Medulla oblongata (tissue), 1 donor: ENCODE results near the gene CARMIL3.
"Not testable (repeated sequence)": the region's sequence is repeated elsewhere in the genome, so short reads cannot be mapped to it uniquely, and the experiment has no call there.

Source experiments
- DNase-seq: peaks from one replicate; pipeline ENCODE4 v3.0.0-alpha.2; 2015; ENCODE audit errors: extremely low spot score

The CARMIL3 gene, protein sequence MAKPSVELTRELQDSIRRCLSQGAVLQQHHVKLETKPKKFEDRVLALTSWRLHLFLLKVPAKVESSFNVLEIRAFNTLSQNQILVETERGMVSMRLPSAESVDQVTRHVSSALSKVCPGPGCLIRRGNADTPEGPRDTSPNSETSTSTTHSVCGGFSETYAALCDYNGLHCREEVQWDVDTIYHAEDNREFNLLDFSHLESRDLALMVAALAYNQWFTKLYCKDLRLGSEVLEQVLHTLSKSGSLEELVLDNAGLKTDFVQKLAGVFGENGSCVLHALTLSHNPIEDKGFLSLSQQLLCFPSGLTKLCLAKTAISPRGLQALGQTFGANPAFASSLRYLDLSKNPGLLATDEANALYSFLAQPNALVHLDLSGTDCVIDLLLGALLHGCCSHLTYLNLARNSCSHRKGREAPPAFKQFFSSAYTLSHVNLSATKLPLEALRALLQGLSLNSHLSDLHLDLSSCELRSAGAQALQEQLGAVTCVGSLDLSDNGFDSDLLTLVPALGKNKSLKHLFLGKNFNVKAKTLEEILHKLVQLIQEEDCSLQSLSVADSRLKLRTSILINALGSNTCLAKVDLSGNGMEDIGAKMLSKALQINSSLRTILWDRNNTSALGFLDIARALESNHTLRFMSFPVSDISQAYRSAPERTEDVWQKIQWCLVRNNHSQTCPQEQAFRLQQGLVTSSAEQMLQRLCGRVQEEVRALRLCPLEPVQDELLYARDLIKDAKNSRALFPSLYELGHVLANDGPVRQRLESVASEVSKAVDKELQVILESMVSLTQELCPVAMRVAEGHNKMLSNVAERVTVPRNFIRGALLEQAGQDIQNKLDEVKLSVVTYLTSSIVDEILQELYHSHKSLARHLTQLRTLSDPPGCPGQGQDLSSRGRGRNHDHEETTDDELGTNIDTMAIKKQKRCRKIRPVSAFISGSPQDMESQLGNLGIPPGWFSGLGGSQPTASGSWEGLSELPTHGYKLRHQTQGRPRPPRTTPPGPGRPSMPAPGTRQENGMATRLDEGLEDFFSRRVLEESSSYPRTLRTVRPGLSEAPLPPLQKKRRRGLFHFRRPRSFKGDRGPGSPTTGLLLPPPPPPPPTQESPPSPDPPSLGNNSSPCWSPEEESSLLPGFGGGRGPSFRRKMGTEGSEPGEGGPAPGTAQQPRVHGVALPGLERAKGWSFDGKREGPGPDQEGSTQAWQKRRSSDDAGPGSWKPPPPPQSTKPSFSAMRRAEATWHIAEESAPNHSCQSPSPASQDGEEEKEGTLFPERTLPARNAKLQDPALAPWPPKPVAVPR (N-terminal part only)

DNA sequence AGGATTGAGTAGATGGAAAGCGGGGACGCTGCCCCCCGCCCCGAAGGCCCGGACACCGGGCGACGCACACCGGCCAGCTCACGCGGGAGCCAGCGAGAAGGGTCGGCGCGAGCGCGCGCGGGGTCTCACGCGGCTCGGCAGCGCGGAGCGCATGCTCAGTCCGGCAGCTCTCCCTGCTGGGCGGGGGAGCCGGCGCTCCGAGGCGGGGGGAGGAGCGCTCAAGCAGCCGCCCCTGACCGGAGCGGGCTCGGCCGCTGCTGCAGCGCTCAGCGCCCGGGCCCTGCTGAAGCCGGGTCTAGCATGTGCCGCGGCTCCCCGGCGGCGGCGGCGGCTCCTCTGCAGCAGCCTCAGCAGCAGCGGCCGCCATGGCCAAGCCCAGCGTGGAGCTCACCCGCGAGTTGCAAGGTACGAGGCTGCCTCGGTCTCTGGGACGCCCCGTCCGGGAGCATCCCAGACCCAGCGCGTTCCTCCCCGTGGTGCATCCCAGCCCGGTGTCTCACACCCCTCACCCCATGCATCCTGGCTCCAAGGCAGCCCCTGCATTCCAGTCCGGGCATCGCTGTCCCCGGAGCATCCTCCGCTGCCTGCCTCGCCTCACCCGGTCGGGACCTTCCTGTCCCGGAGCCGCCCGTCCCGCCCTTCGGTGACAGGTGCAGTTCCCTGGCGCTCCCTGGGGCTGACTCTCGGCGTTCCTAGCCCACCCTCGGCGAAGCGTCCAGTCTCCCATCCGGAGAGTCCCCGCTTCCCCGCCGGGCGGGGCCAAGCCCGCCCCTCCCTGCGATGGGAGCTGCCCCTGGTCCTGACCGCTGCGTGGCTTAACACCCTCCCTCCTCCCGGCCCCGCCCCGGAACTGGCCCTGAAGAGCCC, at the start of gene CARMIL3:
Gene CARMIL3 (plus strand): TSS at position 221 of the 867 bp plus-strand sequence. CDS start 145 bp downstream, at position 366.
- peak; percentile 88 for DNase-seq

DNA sequence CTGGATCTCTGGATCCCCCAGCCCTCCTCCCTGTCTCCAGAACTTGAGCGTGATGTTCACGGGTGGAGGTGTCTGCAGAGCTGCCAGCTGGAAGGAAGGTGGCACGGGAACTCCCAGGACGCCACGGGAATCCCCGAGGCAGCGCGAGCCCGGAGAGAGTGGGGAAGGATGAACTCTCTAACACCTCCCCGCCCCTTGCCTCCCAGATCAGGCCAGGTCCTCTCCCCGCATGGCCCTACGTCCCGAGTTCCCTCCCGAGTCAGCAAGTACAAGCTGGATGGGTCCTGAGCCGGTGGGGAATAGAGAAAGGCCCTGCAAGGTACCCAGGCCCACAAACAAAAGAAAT, 45.4 kb upstream of the CARMIL3 start:
- DNase-seq = not testable (repeated sequence)

DNA sequence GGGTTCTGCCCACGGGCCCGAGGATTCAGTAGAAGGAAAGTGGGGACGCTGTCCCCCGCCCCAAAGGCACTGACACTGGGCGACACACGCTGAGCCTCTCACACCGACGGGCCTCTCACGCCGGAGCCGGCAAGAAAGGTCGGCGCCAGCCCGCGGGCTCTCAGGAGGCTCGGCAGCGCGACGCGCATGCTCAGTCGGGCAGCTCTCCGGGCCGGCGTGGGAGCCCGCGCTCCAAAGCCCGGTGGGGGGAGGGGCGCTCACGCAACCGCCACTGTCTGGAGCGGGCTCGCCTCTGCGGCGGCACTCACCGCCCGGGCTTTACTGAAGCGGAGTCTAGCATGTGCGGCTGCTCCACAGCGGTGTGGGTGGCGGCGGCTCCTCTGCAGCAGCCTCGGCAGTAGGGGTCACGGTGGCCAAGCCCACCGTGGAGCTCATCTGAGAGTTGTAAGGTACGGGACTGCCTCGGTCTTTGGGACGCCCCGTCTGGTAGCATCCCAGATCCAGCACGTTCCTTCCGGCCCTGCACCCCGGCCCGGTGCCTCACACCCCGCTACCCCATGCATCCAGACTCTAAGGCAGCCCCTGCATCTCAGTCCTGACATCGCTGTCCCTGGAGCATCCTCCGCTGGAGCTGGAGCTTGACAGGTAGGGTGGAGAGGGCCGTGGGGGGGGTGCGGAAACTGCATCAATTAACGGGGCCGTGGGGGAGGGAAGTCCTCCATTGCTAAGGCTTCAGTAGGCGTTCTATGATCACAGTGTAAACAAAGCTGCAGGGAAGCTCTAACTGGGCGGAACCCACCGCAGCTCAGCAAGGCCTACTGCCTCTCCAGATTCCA, 44.8 kb upstream of the CARMIL3 start:
- peak; percentile 63 for DNase-seq

DNA sequence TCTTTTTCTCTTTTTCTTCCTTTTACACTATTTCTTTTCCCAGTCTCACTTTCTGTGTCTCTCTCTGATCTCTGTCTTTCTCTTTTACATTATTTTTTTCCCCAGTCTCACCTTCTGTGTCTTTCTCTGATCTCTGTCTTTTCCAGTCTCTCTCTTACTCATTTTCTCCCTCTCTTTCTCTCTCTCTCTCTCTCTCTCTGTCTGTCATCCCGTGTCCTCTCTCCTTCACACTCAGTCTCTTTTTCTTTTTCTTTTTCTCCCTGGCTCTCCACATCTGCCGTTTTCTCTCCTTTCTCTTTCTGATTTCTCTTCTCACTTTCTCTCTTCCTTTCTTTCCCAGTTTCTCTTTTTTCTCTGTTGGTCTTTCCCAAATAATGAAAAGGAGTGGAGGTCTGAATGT, 40.8 kb upstream of the CARMIL3 start:
- no peak for DNase-seq

DNA sequence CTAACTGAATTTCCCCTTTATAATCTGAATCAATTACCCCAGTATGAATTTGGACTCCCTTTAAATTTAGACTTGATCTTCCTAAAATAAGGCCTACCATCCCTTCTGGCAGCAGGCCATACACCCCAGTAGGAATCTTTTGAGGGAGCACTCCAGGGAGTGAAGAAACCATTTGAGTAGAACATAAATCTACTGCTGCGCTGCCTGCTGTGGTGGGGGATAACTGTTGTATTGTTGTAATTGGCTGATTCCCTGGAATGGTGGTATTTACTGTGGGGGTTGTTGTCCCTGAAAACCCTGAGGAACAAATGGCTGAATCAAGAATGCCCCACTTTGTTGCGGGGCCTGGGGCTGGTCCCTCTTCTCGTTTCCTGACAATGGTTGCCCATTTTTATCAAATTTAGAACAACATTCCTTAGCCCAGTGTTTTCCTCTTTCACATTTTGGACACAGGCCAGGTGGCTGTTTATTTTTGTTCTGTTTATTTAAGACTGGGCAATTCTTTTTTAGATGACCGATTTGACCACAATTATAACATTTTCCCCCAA, 39.0 kb upstream of the CARMIL3 start:
- not testable (repeated sequence) for DNase-seq

DNA sequence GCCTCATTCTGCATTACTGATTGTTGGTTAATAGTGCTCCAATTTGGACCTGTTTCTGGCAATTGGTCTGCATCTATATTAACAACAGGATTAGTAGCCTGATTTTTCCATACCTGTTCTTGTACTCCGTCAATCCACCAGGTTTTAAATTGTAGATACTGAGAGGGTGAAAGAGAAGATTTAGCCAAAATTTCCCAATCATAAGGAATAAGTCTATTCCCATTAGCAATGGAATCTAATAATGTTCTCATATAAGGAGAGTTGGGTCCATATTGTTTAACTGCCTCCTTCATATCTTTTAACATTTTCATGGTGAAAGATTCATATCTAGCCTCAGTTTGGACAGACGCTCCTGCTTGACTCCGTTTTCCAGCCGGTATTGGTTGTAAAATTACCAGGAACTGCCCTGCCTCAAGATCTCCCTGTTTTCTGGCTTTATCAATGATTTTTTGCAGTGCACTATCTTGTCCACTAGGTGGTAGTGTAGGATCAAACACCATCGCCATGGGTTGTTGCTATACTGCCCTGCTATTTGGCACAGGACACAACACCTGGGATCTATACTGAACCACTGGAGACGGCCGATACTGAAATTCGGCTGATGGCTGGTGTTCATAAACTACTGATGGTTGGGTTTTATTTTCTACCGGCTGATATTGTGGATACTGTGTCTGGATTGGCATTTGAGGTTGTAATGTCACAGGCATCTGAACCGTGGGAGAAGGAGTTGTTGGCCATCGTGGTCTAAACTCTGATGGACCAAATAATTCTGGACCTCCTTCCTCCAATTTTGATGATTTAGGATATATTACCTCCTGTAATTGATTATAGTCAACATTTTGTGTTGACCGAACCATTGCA, 37.9 kb upstream of the CARMIL3 start:
- DNase-seq = peak; percentile 92

DNA sequence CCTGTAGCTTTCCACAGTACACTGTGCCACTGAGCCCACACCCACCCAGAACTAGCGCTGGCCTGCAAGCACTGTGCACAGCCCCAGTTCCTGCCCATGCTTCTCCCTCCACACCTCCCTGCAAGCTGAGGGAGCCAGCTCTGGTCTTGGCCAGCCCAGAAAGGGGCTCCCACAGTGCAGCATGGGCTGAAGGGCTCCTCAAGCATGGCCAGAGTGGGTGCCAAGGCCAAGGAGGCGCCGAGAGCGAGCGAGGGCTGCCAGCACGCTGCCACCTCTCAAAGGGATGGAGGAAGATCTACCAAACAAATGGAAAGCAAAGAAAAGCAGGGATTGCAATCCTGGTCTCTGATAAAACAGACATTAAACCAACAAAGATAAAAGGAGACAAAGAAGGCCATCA, 36.1 kb upstream of the CARMIL3 start:
- DNase-seq = not testable (repeated sequence)

DNA sequence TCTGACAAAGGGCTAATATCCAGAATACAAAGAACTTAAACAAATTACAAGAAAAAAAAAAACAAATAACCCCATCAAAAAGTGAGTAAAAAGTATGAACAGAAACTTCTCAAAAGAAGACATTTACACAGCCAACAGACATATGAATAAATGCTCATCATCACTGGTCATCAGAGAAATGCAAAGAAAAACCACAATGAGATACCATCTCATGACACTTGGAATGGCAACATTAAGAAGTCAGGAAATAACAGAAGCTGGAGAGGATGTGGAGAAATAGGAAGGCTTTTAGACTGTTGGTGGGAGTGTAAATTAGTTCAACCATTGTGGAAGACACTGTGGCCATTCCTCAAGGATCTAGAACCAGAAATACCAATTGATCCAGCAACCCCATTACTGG, 32.8 kb upstream of the CARMIL3 start:
- not testable (repeated sequence) for DNase-seq

DNA sequence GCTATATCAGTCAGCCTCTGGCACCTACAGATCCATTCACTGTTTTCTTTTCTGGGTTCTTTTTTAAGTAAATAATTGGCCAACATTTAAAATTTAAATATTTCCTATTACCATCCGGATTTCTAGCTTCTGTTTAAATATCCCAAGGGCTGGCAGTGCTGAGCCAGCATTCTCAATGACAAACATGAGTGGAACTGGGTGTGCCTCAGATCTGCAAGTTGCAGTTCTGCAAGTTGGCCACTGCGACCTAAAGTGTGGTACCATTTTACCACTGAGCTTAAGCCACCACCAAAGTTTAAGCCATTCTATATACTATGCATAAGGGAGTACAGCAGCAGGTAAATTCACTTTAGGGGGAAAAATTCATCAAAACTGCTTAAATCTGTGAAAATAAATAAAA, 31.9 kb upstream of the CARMIL3 start:
- not testable (repeated sequence) for DNase-seq

DNA sequence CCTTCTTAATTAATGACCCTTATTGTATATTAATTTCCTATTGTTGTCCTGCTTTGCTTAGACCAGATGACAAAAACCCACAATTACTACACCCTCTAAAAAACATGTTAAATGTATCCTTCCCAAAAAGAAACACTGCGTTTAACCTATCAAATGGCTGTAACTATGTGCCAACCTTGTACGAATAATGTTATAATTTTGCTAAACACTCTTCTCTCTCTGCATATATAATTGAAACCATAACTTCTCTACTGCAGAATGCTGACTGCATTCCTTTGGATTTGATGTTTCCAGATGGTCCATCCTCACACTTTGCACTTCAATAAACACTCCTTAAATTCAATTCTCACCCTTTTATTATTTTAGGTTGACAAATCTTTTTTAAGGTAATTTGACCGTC, 31.3 kb upstream of the CARMIL3 start:
- DNase-seq = not testable (repeated sequence)

DNA sequence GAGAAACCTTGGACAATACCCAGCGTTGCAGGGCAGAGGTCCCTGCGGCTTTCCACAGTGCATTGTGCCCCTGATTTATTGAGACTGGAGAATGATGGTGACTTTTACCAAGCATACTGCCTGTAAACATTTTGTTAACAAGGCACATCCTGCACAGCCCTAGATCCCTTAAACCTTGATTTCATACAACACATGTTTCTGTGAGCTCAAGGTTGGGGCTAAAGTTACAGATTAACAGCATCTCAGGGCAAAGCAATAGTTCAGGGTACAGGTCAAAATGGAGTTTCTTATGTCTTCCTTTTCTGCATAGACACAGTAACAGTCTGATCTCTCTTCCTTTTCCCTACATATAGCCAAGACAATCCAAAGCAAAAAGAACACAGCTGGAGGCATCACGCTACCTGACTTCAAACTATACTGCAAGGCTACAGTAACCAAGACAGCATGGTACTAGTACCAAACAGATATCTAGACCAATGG, 26.8 kb upstream of the CARMIL3 start:
- not testable (repeated sequence) for DNase-seq

DNA sequence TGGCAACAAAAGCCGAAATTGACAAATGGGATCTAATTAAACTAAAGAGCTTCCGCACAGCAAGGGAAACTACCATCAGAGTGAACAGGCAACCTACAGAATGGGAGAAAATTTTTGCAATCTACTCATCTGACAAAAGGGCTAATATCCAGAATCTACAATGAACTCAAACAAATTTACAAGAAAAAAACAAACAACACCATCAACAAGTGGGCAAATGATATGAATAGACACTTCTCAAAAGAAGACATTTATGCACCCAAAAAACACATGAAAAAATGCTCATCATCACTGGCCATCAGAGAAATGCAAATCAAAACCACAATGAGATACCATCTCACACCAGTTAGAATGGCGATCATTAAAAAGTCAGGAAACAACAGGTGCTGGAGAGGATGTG, 22.1 kb upstream of the CARMIL3 start:
- DNase-seq = not testable (repeated sequence)

DNA sequence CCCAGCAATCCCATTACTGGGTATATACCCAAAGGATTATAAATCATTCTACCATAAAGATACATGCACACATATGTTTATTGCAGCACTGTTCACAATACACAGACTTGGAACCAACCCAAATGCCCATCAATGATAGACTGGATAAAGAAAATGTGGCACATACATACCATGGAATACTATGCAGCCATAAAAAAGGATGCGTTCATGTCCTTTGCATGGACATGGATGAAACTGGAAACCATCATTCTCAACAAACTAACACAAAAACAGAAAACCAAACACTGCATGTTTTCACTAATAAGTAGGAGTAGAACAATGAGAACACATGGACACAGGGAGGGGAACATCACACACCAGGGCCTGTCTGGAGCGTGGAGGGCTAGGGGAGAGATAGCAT, 20.5 kb upstream of the CARMIL3 start:
- not testable (repeated sequence) for DNase-seq

DNA sequence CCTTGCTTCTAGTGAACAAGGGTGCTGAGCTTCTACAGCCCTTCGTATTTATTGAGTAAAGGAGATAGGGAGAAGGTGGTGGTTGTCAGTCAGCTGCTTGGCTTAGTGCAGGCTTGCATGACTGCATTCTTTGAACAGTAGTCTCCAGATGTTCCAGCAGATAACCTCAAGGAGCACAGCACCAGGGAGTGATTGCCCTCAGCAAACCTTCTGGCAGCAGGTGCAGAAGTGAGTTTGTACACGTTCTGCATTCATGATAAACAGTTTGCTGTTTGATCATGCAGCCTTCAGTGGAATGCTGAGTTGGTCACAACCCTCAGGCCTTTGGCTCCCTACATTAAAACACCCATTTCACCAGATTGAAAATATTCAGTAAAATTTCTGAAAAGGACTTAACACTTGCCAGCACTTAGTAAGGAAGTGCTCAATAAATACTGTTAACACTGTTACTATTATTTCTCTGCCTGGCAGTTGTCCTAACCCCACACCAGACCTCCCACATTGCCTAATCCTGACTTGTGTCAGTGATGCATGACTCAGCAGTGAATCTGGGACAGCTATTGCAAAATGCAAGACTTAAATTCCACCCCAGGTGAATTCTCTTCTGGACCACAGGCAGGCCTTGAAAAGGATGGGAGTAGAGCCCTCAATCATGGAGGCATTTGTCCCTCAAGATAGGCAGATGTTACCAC, 18.9 kb upstream of the CARMIL3 start:
- DNase-seq = no peak

DNA sequence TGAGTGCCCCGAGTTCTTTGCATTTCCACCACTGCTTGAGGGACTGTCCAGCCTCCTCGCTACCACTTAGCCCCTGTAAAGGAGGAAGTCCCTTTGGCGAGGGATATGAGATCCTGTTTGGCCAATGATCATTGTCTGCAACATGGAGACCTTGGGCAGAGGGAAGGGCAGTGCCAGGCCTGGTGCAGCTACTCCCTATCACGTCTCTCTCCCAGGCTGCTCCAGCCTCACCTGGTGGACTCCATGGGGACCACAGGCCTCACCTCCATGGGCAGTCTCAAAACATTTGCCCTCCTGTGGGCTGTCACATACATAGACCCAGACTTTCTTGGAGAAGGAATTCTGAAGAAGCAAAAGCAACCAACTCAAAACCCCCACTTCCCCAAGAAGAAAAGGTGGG, 16.0 kb upstream of the CARMIL3 start:
- not testable (repeated sequence) for DNase-seq

DNA sequence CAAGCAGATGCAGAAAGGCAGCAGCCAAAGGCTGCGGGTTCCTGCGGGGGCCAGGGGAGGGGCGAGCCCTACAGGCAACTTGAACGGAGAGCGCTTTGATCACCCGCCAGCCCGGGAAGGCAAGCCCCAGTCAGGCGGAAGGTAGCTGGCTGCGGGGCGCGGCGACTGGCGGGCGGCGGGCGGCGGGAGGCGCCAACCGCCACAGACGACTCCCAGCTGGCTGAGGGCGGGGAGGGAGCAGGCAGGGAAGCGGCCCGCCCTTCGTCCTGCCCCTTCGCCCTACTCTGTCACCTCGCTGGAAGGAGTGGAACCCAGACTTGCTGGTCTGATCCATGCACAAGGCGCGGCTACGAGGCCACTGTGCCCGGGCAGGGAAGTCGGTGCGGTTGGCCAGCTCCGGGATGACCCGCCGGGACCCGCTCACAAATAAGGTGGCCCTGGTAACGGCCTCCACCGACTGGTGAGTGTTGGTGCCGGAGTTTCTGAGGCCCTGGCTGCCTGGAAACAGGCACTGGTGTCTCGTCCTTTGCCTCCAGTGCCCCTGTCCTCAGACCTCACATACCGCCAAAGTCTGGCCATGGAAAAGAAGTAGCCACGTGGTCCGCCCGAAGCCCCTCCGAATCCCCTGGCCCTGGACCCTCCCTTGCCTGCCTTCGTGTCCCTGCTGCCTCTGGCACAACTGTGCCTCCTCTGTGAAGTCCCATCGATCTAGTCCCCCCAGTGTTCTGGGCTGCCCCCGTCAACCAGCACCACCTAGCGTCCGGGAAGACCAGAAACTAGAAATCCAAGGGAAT, 15.4 kb upstream of the CARMIL3 start:
- DNase-seq = peak; percentile 85
